Neural progenitor cell (in vitro differentiated cells): Measurements from ENCODE around the gene TRIM38. TPM values are rescaled to one million over a fixed set of nuclear protein-coding genes. Genes with fewer than 3 reads are reported as not detected.

Experiments used
- DNase-seq: peaks from one replicate; pipeline ENCODE4 v3.0.0-alpha.2; 2016; ENCODE audit warnings: low spot score
- H2AFZ ChIP-seq: fragments of 200-600 bp; sonication (generic); replicated peaks from 2 replicates; pipeline ENCODE4 v1.6.1; 2016; ENCODE audit warnings: antibody characterized with exemption
- H3F3A ChIP-seq: fragments of 200-600 bp; sonication (generic); 2 replicates; pipeline ENCODE4 v1.6.1; 2016; ENCODE audit warnings: antibody characterized with exemption, low read depth
- H3K27ac ChIP-seq: fragments of 200-600 bp; sonication (generic); 2 replicates; pipeline ENCODE4 v1.5.1; 2016; ENCODE audit warnings: mild to moderate bottlenecking
- H3K27me3 ChIP-seq: fragments of 200-600 bp; sonication (generic); 2 replicates; pipeline ENCODE4 v1.6.1; 2016; ENCODE audit warnings: mild to moderate bottlenecking, moderate library complexity
- H3K36me3 ChIP-seq: fragments of 200-600 bp; sonication (generic); 2 replicates; pipeline ENCODE4 v1.5.1; 2016
- H3K4me1 ChIP-seq: fragments of 200-600 bp; sonication (generic); 2 replicates; pipeline ENCODE4 v1.6.1; 2016; ENCODE audit warnings: mixed run types
- H3K4me2 ChIP-seq: fragments of 200-600 bp; sonication (generic); 2 replicates; pipeline ENCODE4 v1.6.1; 2016
- H3K4me3 ChIP-seq: fragments of 200-600 bp; sonication (generic); 2 replicates; pipeline ENCODE4 v1.5.1; 2016
- H3K79me2 ChIP-seq: fragments of 200-600 bp; sonication (generic); 2 replicates; pipeline ENCODE4 v1.6.1; 2016; ENCODE audit warnings: low read depth
- H3K9ac ChIP-seq: fragments of 200-600 bp; sonication (generic); 2 replicates; pipeline ENCODE4 v1.6.1; 2016
- H3K9me3 ChIP-seq: fragments of 200-600 bp; sonication (generic); 2 replicates; pipeline ENCODE4 v1.5.1; 2016; ENCODE audit warnings: low read depth
- H4K20me1 ChIP-seq: fragments of 200-600 bp; sonication (generic); 2 replicates; pipeline ENCODE4 v1.6.1; 2016; ENCODE audit warnings: low read depth
- H3K27ac Mint-ChIP-seq: 3 replicates; pipeline ENCODE4 v1.8.0; 2021; ENCODE audit warnings: mixed read lengths
- H3K27me3 Mint-ChIP-seq: 2 replicates; pipeline ENCODE4 v1.8.0; 2022; ENCODE audit warnings: low read depth, mild to moderate bottlenecking, inconsistent platforms, moderate library complexity, mixed read lengths; ENCODE audit not compliant: insufficient read depth
- H3K36me3 Mint-ChIP-seq: 3 replicates; pipeline ENCODE4 v1.8.0; 2021; ENCODE audit warnings: mixed read lengths
- H3K4me1 Mint-ChIP-seq: 3 replicates; pipeline ENCODE4 v1.8.0; 2021; ENCODE audit warnings: mixed read lengths
- H3K4me3 Mint-ChIP-seq: 3 replicates; pipeline ENCODE4 v1.8.0; 2021; ENCODE audit warnings: mild to moderate bottlenecking, moderate library complexity, mixed read lengths
- H3K9me3 Mint-ChIP-seq: 3 replicates; pipeline ENCODE4 v1.8.0; 2020; ENCODE audit warnings: mixed read lengths
- EZH2 ChIP-seq: fragments of 200-600 bp; sonication (generic); IDR thresholded peaks from 2 replicates; pipeline ENCODE4 v1.6.1; 2017; ENCODE audit warnings: antibody characterized with exemption, mild to moderate bottlenecking, moderate library complexity
- EZH2phosphoT487 ChIP-seq: fragments of 200-600 bp; sonication (generic); IDR thresholded peaks from 2 replicates; pipeline ENCODE4 v1.6.1; 2017; ENCODE audit warnings: antibody characterized with exemption
- total RNA-seq: library from RNA; depleted of rRNA; stranded (reverse); fragments of >200 nt; gene quantifications from 2 replicates; pipeline ENCODE4 v1.2.3, GENCODE V29; 2015; ENCODE audit warnings: low replicate concordance
- TF ChIP-seq, protein P1 (sequence below): fragments of 200-600 bp; sonication (generic); IDR thresholded peaks from 2 replicates; pipeline ENCODE4 v1.5.1; 2017; ENCODE audit warnings: antibody characterized with exemption, mild to moderate bottlenecking

Gene TRIM38
- total RNA-seq, 1 donor from 2014 or later = 0.30 TPM

DNA sequence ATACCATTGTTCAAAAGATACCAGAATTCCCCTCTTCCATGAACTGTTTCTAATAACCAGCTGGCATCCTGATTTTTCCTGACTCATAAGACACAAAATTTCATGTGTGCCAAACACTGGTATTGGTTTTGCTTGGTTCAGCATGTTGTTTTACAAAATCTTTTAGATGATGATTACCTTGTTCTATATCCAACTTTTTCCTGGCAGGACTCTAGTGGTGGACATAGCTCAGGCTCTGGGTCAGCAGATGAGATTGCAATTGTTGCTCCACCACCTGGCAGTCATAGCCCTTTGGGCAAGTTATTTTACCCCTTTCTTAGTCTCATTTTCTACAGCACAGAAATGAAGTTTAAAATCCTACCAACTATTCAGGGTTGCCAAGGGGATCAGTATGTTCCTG, 6.2 kb downstream of the TRIM38 start:
- no peaks in the 10 kb centered on the region for H3K9me3 Mint-ChIP-seq
- Histone ChIP-seq H3K9me3 (no peaks in the 10 kb centered on the region), H3K27ac (no peak overlapping the region), H3K9ac (no peak overlapping the region), H3F3A (no peaks in the 10 kb centered on the region), H3K4me3 (no peak overlapping the region), H3K4me2 (no peak overlapping the region), H3K36me3 (no peaks in the 10 kb centered on the region), H3K79me2 (no peaks in the 10 kb centered on the region), H3K27me3 (no peaks in the 10 kb centered on the region), H2AFZ (no peak overlapping the region), H4K20me1 (no peaks in the 10 kb centered on the region), H3K4me1 (peaks cover under 1% of the 10 kb centered on the region)
- TF ChIP-seq EZH2 (no peak), EZH2phosphoT487 (no peak)
- TF ChIP-seq, protein P1, sequence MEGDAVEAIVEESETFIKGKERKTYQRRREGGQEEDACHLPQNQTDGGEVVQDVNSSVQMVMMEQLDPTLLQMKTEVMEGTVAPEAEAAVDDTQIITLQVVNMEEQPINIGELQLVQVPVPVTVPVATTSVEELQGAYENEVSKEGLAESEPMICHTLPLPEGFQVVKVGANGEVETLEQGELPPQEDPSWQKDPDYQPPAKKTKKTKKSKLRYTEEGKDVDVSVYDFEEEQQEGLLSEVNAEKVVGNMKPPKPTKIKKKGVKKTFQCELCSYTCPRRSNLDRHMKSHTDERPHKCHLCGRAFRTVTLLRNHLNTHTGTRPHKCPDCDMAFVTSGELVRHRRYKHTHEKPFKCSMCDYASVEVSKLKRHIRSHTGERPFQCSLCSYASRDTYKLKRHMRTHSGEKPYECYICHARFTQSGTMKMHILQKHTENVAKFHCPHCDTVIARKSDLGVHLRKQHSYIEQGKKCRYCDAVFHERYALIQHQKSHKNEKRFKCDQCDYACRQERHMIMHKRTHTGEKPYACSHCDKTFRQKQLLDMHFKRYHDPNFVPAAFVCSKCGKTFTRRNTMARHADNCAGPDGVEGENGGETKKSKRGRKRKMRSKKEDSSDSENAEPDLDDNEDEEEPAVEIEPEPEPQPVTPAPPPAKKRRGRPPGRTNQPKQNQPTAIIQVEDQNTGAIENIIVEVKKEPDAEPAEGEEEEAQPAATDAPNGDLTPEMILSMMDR = no peak
- H3K4me3 Mint-ChIP-seq = no peak overlapping the region
- peaks cover 6% of the 10 kb centered on the region for H3K4me1 Mint-ChIP-seq
- H3K27ac Mint-ChIP-seq = no peak overlapping the region
- no peaks in the 10 kb centered on the region for H3K27me3 Mint-ChIP-seq
- DNase-seq = no peak
- H3K36me3 Mint-ChIP-seq = no peaks in the 10 kb centered on the region

DNA sequence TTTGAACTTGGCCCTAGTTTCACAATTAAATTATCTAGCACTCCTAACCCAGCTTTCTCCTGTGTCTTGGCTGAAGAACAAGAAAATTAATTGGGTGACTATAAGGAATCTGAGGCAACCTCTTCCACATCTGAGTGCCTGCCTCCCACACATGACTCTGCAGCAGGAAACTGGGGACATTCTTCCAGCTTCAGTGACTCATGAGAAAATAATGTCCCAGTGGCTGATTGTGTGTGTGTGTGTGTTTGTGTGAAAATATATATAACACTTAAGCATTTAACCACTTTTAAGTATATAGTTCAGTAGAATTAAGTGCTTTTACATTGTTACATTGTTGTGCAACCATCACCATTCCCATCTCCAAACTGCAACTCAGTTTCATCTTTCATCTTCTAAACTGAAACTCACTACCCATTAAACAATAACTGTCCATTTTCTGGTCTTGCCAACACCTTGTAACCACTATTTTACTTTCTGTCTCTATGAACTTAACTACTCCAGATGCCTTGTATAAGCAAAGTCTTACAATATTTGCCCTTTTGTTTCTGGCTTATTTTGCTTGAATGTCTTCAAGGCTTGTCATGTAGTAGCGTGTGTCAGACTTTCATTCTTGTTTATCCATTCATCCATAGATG, 8.7 kb downstream of the TRIM38 start:
- TF ChIP-seq EZH2 (no peak), EZH2phosphoT487 (no peak)
- TF ChIP-seq, protein P1 = no peak
- no peak for DNase-seq
- Histone ChIP-seq H3K27me3 (no peaks in the 10 kb centered on the region), H3K4me2 (no peak overlapping the region), H4K20me1 (no peaks in the 10 kb centered on the region), H3K4me3 (no peak overlapping the region), H3K79me2 (no peaks in the 10 kb centered on the region), H3K36me3 (no peaks in the 10 kb centered on the region), H3K9ac (no peak overlapping the region), H3F3A (no peaks in the 10 kb centered on the region), H3K9me3 (no peaks in the 10 kb centered on the region), H3K4me1 (no peaks in the 10 kb centered on the region), H3K27ac (no peak overlapping the region), H2AFZ (no peak overlapping the region)
- Mint-ChIP-seq H3K4me3 (no peak overlapping the region), H3K36me3 (no peaks in the 10 kb centered on the region), H3K27ac (no peak overlapping the region), H3K27me3 (no peaks in the 10 kb centered on the region), H3K9me3 (no peaks in the 10 kb centered on the region), H3K4me1 (peaks cover 6% of the 10 kb centered on the region)

DNA sequence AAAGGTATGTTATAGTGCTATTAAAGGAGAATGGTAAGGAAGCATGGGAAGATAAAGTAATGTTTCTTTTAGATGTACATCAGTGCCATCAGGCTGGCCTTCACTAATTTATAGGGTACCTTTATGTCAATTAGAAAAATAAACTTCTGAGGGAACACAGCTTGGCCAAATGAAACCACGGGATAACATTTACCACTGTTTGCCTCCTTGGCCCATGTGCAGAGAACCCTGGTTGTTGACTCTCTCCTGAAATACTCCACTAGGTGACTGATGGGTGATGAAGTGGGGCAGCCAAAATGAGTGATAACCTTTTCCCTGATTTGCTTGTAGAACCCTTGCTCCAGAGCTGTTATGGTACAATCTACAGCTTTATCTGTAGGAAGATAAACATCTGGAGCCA, 9.5 kb downstream of the TRIM38 start:
- H3K4me1 Mint-ChIP-seq = peaks cover 6% of the 10 kb centered on the region
- no peak overlapping the region for H3K27ac ChIP-seq
- no peak for DNase-seq
- H3K9me3 ChIP-seq = no peaks in the 10 kb centered on the region
- no peak overlapping the region for H3K4me3 ChIP-seq
- TF ChIP-seq EZH2phosphoT487 = no peak
- no peak for TF ChIP-seq EZH2
- TF ChIP-seq, protein P1 = no peak
- H3K4me1 ChIP-seq = no peaks in the 10 kb centered on the region
- H3K27me3 ChIP-seq = no peaks in the 10 kb centered on the region
- H3K27ac Mint-ChIP-seq = no peak overlapping the region
- H4K20me1 ChIP-seq = no peaks in the 10 kb centered on the region
- H3K4me2 ChIP-seq = no peak overlapping the region
- no peaks in the 10 kb centered on the region for H3K9me3 Mint-ChIP-seq
- H3K36me3 Mint-ChIP-seq = no peaks in the 10 kb centered on the region
- H3K36me3 ChIP-seq = no peaks in the 10 kb centered on the region
- no peak overlapping the region for H2AFZ ChIP-seq
- H3K79me2 ChIP-seq = no peaks in the 10 kb centered on the region
- no peaks in the 10 kb centered on the region for H3K27me3 Mint-ChIP-seq
- no peaks in the 10 kb centered on the region for H3F3A ChIP-seq
- H3K9ac ChIP-seq = no peak overlapping the region
- no peak overlapping the region for H3K4me3 Mint-ChIP-seq
